ENCODE data around the gene KIFAP3.
"Not testable (repeated sequence)": the region's sequence is repeated elsewhere in the genome, so short reads cannot be mapped to it uniquely, and the experiment has no call there.

The KIFAP3 gene

GRCh38 chr1:169878498-169878897 is 196.0 kb downstream of the KIFAP3 start:
- H3K27me3 ChIP-seq (replicated peaks; ENCODE audit: control insufficient read depth, insufficient read depth, low read length), result no peaks in the 10 kb centered on the region
- no peak for TF ChIP-seq CTCF (IDR thresholded peaks at IDR 0.05; ENCODE audit: insufficient read depth, low read length, poor library complexity, severe bottlenecking)
- no peak for DNase-seq (ENCODE audit: extremely low read depth, insufficient read length)
- peaks cover 7% of the 10 kb centered on the region for H3K36me3 ChIP-seq (ENCODE audit: control insufficient read depth, insufficient read depth, low read length)
- H3K4me3 ChIP-seq (replicated peaks; ENCODE audit: low read depth, low read length), result no peak overlapping the region

GRCh38 chr1:169877800-169878491 is 196.5 kb downstream of the KIFAP3 start:
- DNase-seq (ENCODE audit: extremely low read depth, insufficient read length), result no peak
- Histone ChIP-seq H3K4me3 (replicated peaks; ENCODE audit: low read depth, low read length) (no peak overlapping the region), H3K36me3 (ENCODE audit: control insufficient read depth, insufficient read depth, low read length) (peaks cover 7% of the 10 kb centered on the region), H3K27me3 (replicated peaks; ENCODE audit: control insufficient read depth, insufficient read depth, low read length) (no peaks in the 10 kb centered on the region)
- TF ChIP-seq CTCF (IDR thresholded peaks at IDR 0.05; ENCODE audit: insufficient read depth, low read length, poor library complexity, severe bottlenecking), result no peak

- H3K36me3 ChIP-seq (ENCODE audit: control insufficient read depth, insufficient read depth, low read length), result peaks cover 18% of the 10 kb centered on the region
- no peak for DNase-seq (ENCODE audit: extremely low read depth, insufficient read length)
- H3K4me3 ChIP-seq (replicated peaks; ENCODE audit: low read depth, low read length), result no peak overlapping the region
- no peaks in the 10 kb centered on the region for H3K27me3 ChIP-seq (replicated peaks; ENCODE audit: control insufficient read depth, insufficient read depth, low read length)
- TF ChIP-seq CTCF (IDR thresholded peaks at IDR 0.05; ENCODE audit: insufficient read depth, low read length, poor library complexity, severe bottlenecking), result no peak
Observed at GRCh38 chr1:169874229-169874628, 200.3 kb downstream of the KIFAP3 start.

DNA sequence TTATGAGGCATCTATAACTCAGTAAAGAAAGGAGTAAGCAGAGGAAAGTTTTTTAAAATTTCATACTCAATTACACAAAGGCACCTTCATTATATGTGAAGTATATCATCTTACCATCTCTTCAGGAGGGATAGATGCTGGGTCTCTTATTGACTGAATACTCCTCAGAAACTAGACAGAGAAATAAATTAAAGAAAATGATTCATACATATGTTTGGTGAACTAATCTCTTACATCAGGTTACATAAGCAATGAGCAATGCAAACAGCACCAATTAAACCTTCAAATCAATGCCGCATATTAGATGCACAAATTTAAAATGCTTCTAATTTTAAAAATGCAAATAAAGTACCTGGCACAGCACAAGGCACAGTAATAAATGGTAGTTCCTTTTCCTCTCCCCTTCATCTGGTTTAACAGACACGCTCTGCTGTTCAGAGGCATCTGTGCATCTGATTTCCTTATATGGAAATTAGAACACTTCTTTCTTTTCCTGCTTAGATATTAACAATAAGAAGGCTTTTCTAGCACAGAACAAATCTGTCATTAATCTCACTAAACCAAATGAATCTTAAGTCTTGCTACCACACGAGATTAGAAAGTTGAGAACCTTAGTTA is 200.8 kb downstream of the KIFAP3 start:
- H3K36me3 ChIP-seq (ENCODE audit: control insufficient read depth, insufficient read depth, low read length), result peaks cover 20% of the 10 kb centered on the region
- no peaks in the 10 kb centered on the region for H3K27me3 ChIP-seq (replicated peaks; ENCODE audit: control insufficient read depth, insufficient read depth, low read length)
- DNase-seq (ENCODE audit: extremely low read depth, insufficient read length), result no peak
- TF ChIP-seq CTCF (IDR thresholded peaks at IDR 0.05; ENCODE audit: insufficient read depth, low read length, poor library complexity, severe bottlenecking), result no peak
- no peak overlapping the region for H3K4me3 ChIP-seq (replicated peaks; ENCODE audit: low read depth, low read length)

DNA sequence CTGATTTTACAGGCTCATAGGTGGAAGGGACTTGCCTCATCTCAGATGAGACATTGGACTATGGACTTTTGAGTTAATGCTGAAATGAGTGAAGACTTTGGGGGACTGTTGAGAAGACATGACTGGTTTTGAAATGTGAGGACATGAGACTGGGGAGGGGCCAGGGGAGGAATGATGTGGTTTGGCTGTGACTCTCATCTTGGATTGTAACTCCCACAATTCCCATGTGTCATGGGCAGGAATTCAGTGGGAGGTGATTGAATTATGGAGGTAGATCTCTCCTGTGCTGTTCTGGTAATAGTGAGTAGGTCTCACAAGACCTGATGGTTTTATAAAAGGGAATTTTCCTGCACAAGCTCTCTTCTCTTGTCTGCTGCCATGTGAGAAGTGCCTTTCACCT is 201.6 kb downstream of the KIFAP3 start:
- peaks cover 21% of the 10 kb centered on the region for H3K36me3 ChIP-seq (ENCODE audit: control insufficient read depth, insufficient read depth, low read length)
- TF ChIP-seq CTCF (IDR thresholded peaks at IDR 0.05; ENCODE audit: insufficient read depth, low read length, poor library complexity, severe bottlenecking), result no peak
- DNase-seq (ENCODE audit: extremely low read depth, insufficient read length), result no peak
- no peaks in the 10 kb centered on the region for H3K27me3 ChIP-seq (replicated peaks; ENCODE audit: control insufficient read depth, insufficient read depth, low read length)
- no peak overlapping the region for H3K4me3 ChIP-seq (replicated peaks; ENCODE audit: low read depth, low read length)

DNA sequence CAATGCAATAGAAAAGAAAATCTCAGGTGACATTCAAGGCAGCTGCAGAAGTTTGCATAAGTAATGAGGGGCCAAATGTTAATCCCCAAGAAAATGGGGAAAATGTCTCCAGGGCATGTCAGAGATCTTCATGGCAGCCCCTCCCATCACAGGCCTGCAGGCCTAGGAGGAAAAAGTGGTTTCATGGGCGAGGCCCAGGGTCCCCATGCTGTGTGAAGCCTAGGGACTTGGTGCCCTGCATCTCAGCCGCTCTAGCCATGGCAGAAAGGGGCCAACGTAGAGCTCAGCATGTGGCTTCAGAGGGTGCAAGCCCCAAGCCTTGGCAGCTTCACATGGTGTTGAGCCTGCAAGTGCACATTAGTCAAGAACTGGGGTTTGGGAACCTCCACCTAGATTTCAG is 202.5 kb downstream of the KIFAP3 start:
- not testable (repeated sequence) for H3K4me3 ChIP-seq (replicated peaks; ENCODE audit: low read depth, low read length); DNase-seq (ENCODE audit: extremely low read depth, insufficient read length); H3K27me3 ChIP-seq (replicated peaks; ENCODE audit: control insufficient read depth, insufficient read depth, low read length)
- H3K36me3 ChIP-seq (ENCODE audit: control insufficient read depth, insufficient read depth, low read length), result peaks cover 24% of the 10 kb centered on the region

Measured in GM06990 (cell line).